GM21423 (cell line): ENCODE results near the gene ZGRF1.
A peak's percentile ranks its signal among the peaks of the same experiment; 100 is the strongest.
"Not testable (repeated sequence)": the region's sequence is repeated elsewhere in the genome, so short reads cannot be mapped to it uniquely, and the experiment has no call there.

ENCODE experiments used
- ATAC-seq: cut with Tn5 transposase; IDR thresholded peaks from one replicate; pipeline ENCODE4 v1.9.1; 2021; ENCODE audit warnings: mild to moderate bottlenecking, moderate library complexity; ENCODE audit not compliant: unreplicated experiment

The ZGRF1 gene

GRCh38 chr4:112559053-112559452 lies 77.7 kb downstream of the ZGRF1 start:
- no peak for ATAC-seq

GRCh38 chr4:112557676-112558411 lies 78.9 kb downstream of the ZGRF1 start:
- no peak for ATAC-seq

GRCh38 chr4:112554271-112554670 lies 82.4 kb downstream of the ZGRF1 start:
- ATAC-seq = not testable (repeated sequence)

GRCh38 chr4:112552668-112553067 lies 84.0 kb downstream of the ZGRF1 start:
- ATAC-seq = no peak

- ATAC-seq = no peak
These were observed 86.0 kb downstream of the ZGRF1 start for GRCh38 chr4:112550728-112551127.

GRCh38 chr4:112546476-112546875 lies 90.2 kb downstream of the ZGRF1 start:
- no peak for ATAC-seq

GRCh38 chr4:112545346-112545745 lies 91.4 kb downstream of the ZGRF1 start:
- no peak for ATAC-seq

- no peak for ATAC-seq
These were observed 96.0 kb downstream of the ZGRF1 start for GRCh38 chr4:112540695-112541094.

- ATAC-seq = no peak
These were observed 100.6 kb downstream of the ZGRF1 start for GRCh38 chr4:112536123-112536522.

GRCh38 chr4:112532267-112532666 lies 104.4 kb downstream of the ZGRF1 start:
- no peak for ATAC-seq

- ATAC-seq = no peak
These were observed 105.6 kb downstream of the ZGRF1 start for GRCh38 chr4:112531146-112531545.

- no peak for ATAC-seq
These were observed 110.6 kb downstream of the ZGRF1 start for GRCh38 chr4:112526061-112526460.

- ATAC-seq = peak; percentile 84
These were observed 112.8 kb downstream of the ZGRF1 start for GRCh38 chr4:112523764-112524505.

GRCh38 chr4:112523008-112523721 lies 113.5 kb downstream of the ZGRF1 start:
- ATAC-seq = peak; percentile 44

GRCh38 chr4:112522431-112522830 lies 114.3 kb downstream of the ZGRF1 start:
- not testable (repeated sequence) for ATAC-seq

- ATAC-seq = no peak
These were observed 115.3 kb downstream of the ZGRF1 start for GRCh38 chr4:112521123-112522023.

- ATAC-seq = no peak
These were observed 116.0 kb downstream of the ZGRF1 start for GRCh38 chr4:112520598-112521122.

- ATAC-seq = no peak
These were observed 116.8 kb downstream of the ZGRF1 start for GRCh38 chr4:112519689-112520597.

- ATAC-seq = no peak
These were observed 118.0 kb downstream of the ZGRF1 start for GRCh38 chr4:112518675-112519074.
